NB4 (cell line): ENCODE data around the gene KCNQ5.

Experiments
- MYC ChIP-seq: IDR thresholded peaks from 2 replicates; pipeline ENCODE4 v1.6.1; 2011; ENCODE audit warnings: low read depth, low read length
- TF ChIP-seq, protein P1 (sequence below): IDR thresholded peaks from one replicate; pipeline ENCODE4 v1.5.1; 2012; ENCODE audit warnings: low read depth, low read length

DNA sequence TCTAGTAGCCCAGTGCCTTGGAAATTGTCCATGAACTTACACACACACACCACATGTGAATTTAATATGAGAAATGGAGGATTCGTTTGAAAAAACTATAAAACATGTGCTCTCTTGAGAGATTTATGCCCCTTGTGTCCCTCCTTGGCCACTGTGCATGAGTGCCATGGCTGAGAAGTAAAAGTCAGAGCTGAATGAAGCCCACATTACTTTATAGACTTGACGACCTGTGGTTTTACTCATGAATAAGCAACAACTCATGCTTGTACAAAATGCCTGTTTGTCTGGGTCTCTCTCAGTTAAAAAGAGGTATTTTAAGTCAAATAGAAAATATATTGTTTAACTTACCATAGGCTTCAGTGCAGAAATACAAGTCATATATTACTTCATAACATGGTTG, 102.7 kb downstream of the KCNQ5 start:
- TF ChIP-seq, protein P1, sequence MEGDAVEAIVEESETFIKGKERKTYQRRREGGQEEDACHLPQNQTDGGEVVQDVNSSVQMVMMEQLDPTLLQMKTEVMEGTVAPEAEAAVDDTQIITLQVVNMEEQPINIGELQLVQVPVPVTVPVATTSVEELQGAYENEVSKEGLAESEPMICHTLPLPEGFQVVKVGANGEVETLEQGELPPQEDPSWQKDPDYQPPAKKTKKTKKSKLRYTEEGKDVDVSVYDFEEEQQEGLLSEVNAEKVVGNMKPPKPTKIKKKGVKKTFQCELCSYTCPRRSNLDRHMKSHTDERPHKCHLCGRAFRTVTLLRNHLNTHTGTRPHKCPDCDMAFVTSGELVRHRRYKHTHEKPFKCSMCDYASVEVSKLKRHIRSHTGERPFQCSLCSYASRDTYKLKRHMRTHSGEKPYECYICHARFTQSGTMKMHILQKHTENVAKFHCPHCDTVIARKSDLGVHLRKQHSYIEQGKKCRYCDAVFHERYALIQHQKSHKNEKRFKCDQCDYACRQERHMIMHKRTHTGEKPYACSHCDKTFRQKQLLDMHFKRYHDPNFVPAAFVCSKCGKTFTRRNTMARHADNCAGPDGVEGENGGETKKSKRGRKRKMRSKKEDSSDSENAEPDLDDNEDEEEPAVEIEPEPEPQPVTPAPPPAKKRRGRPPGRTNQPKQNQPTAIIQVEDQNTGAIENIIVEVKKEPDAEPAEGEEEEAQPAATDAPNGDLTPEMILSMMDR: no peak
- no peak for TF ChIP-seq MYC
